AG04450 (cell line): ENCODE data around the gene HIVEP2. TPM values are rescaled to one million over a fixed set of nuclear protein-coding genes. Genes with fewer than 3 reads are reported as not detected.
A peak's percentile ranks its signal among the peaks of the same experiment; 100 is the strongest.

Experiments
- CTCF ChIA-PET: fragments of 300-600, 350-600 bp; formaldehyde crosslinking; extraction: SDS; loops from one replicate; lab custom pipeline; 2022; ENCODE audit warnings: antibody characterized with exemption, inconsistent platforms; lab: Charles Lee
- POLR2A ChIA-PET: fragments of 350-600 bp; formaldehyde crosslinking; extraction: SDS; loops from one replicate; lab custom pipeline; 2021; ENCODE audit warnings: antibody characterized with exemption, inconsistent platforms; lab: Yijun Ruan, JAX
- DNase-seq: peaks from one replicate; pipeline ENCODE4 v3.0.0-alpha.2; 2011; ENCODE audit warnings: low read depth, low spot score
- H3K27ac ChIP-seq: one replicate; pipeline ENCODE4 v1.5.1; 2012; ENCODE audit warnings: low read depth, low read length, control low read depth
- H3K27me3 ChIP-seq: one replicate; pipeline ENCODE4 v1.6.0; 2012; ENCODE audit warnings: low read length; ENCODE audit not compliant: control insufficient read depth, insufficient read depth
- H3K4me3 ChIP-seq: 2 replicates; pipeline ENCODE4 v1.5.1; 2011; ENCODE audit warnings: mild to moderate bottlenecking, low read depth, low read length, control low read depth
- H3K9me3 ChIP-seq: 2 replicates; pipeline ENCODE4 v1.5.1; 2012; ENCODE audit warnings: low read length; ENCODE audit not compliant: control insufficient read depth, insufficient read depth
- CTCF ChIP-seq: IDR thresholded peaks from 2 replicates; pipeline ENCODE4 v1.5.1; 2011; ENCODE audit warnings: low read depth, low read length, control low read depth, inconsistent platforms
- polyA plus RNA-seq: library from polyadenylated mRNA; depleted of rRNA; stranded (reverse); fragments of >200 nt; gene quantifications from 2 replicates; pipeline ENCODE4 v1.2.3, GENCODE V29; 2011

HIVEP2 gene
- polyA plus RNA-seq, 1 experiment, result 4.9 TPM

GRCh38 chr6:142846459-142846831 lies 98.5 kb downstream of the HIVEP2 start:
- no peaks in the 10 kb centered on the region for H3K9me3 ChIP-seq
- no peak for DNase-seq
- H3K27me3 ChIP-seq, result no peaks in the 10 kb centered on the region
- no peak overlapping the region for H3K4me3 ChIP-seq
- ChIA-PET POLR2A (no interaction called here), CTCF (no interaction called here)
- no peak for TF ChIP-seq CTCF
- peak overlapping the region; percentile 54 for H3K27ac ChIP-seq

GRCh38 chr6:142845624-142846458 lies 99.1 kb downstream of the HIVEP2 start:
- CTCF ChIA-PET, result no interaction called here

DNA sequence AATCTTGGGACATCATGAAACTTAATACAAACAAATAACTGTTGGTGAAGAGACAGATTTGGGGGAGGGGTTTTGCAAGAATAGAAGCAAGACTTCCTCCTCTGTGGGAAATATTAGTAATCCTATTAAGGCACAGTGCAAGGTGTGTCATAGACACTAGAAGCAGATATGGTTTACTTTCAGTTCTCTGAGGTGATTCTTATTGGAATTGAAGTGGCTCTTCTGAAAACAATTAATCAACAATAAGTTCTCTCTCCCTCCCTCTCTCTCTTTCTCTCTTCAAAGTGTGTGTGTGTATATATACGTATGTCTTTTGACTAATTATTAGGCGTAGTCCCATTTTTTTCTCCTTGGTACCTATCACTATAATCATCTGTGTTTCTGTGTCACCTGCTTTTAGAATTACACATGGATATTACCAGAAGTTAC lies 99.8 kb downstream of the HIVEP2 start:
- Histone ChIP-seq H3K27me3 (no peaks in the 10 kb centered on the region), H3K27ac (no peak overlapping the region), H3K4me3 (no peak overlapping the region), H3K9me3 (no peaks in the 10 kb centered on the region)
- no peak for DNase-seq
- CTCF ChIA-PET, result no interaction called here
- POLR2A ChIA-PET, result no interaction called here
- TF ChIP-seq CTCF, result no peak

More at GRCh38 chr6:142845624-142846458, 99.1 kb downstream of the HIVEP2 start:
- no peak for DNase-seq
- no peak for TF ChIP-seq CTCF
- no peaks in the 10 kb centered on the region for H3K9me3 ChIP-seq
- no peaks in the 10 kb centered on the region for H3K27me3 ChIP-seq
- peak overlapping the region; percentile 54 for H3K27ac ChIP-seq
- H3K4me3 ChIP-seq, result peak overlapping the region; percentile 33
- POLR2A ChIA-PET, result no interaction called here

DNA sequence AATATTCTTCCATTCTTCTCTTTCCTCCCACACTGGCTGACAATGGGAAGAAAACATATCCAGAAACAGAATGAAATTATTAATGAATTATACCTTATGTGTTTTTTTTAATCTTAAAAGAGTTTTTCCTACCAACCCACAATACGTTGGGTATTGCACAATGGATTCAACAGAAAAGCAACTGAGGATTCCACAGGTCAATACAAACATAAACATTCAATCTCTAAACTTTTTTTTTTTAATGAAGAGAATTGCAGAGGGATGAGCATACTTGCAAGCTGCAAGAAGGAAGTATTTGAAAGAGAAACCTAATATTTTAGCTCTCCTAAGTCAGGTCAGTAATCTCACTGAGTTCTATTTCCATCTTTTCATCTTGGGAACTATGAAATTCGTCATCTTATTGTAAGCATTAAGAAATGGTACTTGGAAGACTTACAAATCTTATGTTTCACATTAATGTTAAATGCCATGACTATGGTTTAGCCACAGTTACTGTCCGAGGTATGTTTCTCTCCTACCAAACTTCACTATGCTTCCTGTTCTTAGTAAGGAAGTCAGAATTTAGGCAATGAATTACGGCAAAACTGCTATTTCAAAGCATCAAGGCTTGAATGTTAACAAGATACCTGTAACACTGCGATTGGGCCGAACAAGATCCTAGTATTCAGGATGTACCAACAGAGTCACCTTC lies 100.8 kb downstream of the HIVEP2 start:
- DNase-seq, result no peak
- TF ChIP-seq CTCF, result no peak
- Histone ChIP-seq H3K27me3 (no peaks in the 10 kb centered on the region), H3K27ac (no peak overlapping the region), H3K9me3 (no peaks in the 10 kb centered on the region), H3K4me3 (no peak overlapping the region)
- ChIA-PET CTCF (interaction anchor here (0.7 kb wide), 1 partner anchor 290 kb away, joined by 3 read pairs; no protein-coding TSS in a partner anchor), POLR2A (no interaction called here)

DNA sequence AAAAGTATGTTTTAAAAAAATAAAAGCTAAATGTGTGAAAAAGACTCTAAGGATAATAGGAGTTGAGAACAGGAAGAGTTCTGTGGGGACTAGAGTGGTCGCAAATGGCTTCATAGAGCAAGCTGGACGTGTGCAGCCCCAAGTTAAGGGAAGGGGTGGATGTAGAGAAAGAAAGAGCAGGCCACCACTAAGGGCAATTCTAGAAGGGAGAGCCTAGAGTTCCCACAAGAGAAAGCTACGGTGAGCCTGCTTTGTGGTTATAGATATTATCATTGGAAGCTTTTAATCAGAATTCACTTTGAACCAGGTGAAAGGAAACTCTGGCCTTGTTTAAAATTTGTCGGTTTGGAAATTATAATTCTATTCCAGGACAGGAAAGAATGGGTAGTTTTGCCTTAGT lies 101.6 kb downstream of the HIVEP2 start:
- Histone ChIP-seq H3K27ac (no peak overlapping the region), H3K4me3 (no peak overlapping the region), H3K27me3 (no peaks in the 10 kb centered on the region), H3K9me3 (no peaks in the 10 kb centered on the region)
- DNase-seq, result no peak
- ChIA-PET POLR2A (no interaction called here), CTCF (interaction anchor here (0.9 to 1.8 kb wide), 2 partner anchors 368 to 584 kb away, joined by 3 to 4 read pairs; no protein-coding TSS in a partner anchor)
- no peak for TF ChIP-seq CTCF
